H1 (cell line): ENCODE results near the gene COQ8B. TPM values are rescaled to one million over a fixed set of nuclear protein-coding genes. Genes with fewer than 3 reads are reported as not detected.

ENCODE experiments used
- CTCF ChIA-PET: fragments of 300-600 bp; sonication (Branson Sonifier 250); formaldehyde crosslinking; loops from one replicate; lab custom pipeline; 2021; ENCODE audit not compliant: partially characterized antibody; lab: Charles Lee
- POLR2A ChIA-PET: fragments of 300-600 bp; sonication (Branson Sonifier 250); formaldehyde crosslinking; loops from one replicate; lab custom pipeline; 2021; ENCODE audit warnings: inconsistent platforms; ENCODE audit not compliant: partially characterized antibody; lab: Charles Lee
- DNase-seq, 2 experiments: peaks; one replicate each; pipeline versions ENCODE4 v3.0.0 to v3.0.0-alpha.2; 2010 to 2022; ENCODE audit warnings: low spot score in 2 of 2, low read depth in 1 of 2, mixed read lengths in 1 of 2
- FAIRE-seq: peaks from 2 replicates; lab custom pipeline; 2011; peaks lifted over from hg19 to GRCh38; lab: Jason Lieb, UNC
- H2AFZ ChIP-seq: 2 replicates; pipeline ENCODE4 v1.8.1; 2012; ENCODE audit warnings: low read length, inconsistent platforms
- H2AK5ac ChIP-seq: 2 replicates; pipeline ENCODE4 v1.6.1; 2013; ENCODE audit warnings: low read depth, low read length
- H2BK120ac ChIP-seq: replicated peaks from 2 replicates; pipeline ENCODE3; 2013; ENCODE audit warnings: low read depth, low read length, inconsistent platforms
- H2BK12ac ChIP-seq: 2 replicates; pipeline ENCODE4 v1.6.1; 2013; ENCODE audit warnings: low read depth, low read length
- H2BK15ac ChIP-seq: 2 replicates; pipeline ENCODE4 v1.6.1; 2013; ENCODE audit warnings: low read length
- H2BK20ac ChIP-seq: 2 replicates; pipeline ENCODE4 v1.6.1; 2013; ENCODE audit warnings: low read length
- H2BK5ac ChIP-seq: 2 replicates; pipeline ENCODE4 v1.6.1; 2013; ENCODE audit warnings: low read depth, low read length
- H3K14ac ChIP-seq: 2 replicates; pipeline ENCODE4 v1.6.1; 2013; ENCODE audit warnings: inconsistent platforms; ENCODE audit not compliant: insufficient read length
- H3K18ac ChIP-seq: 2 replicates; pipeline ENCODE4 v1.6.1; 2013; ENCODE audit warnings: low read length; ENCODE audit errors: extremely low read depth
- H3K23ac ChIP-seq: 2 replicates; pipeline ENCODE4 v1.6.1; 2013; ENCODE audit warnings: inconsistent platforms; ENCODE audit not compliant: insufficient read length
- H3K23me2 ChIP-seq: 2 replicates; pipeline ENCODE4 v1.6.1; 2013; ENCODE audit warnings: low read depth, low read length
- H3K27ac ChIP-seq: 2 replicates; pipeline ENCODE4 v1.6.1; 2011; ENCODE audit warnings: low read depth, low read length, inconsistent platforms
- H3K27me3 ChIP-seq, 4 experiments: replicated peaks in 1 of 4; 1 replicate in 1 of 4; 2 replicates in 3 of 4; pipeline versions ENCODE4 v1.6.1 to v1.8.1; 2011 to 2013; ENCODE audit warnings: low read length in 3 of 4, mild to moderate bottlenecking in 3 of 4, inconsistent platforms in 2 of 4, mixed read lengths in 2 of 4, moderate library complexity in 1 of 4; ENCODE audit not compliant: control insufficient read depth in 3 of 4, insufficient read depth in 3 of 4; ENCODE audit errors: extremely low read depth in 1 of 4
- H3K36me3 ChIP-seq, 4 experiments: 2 replicates each; pipeline versions ENCODE4 v1.6.1 to v1.8.1; 2011 to 2013; ENCODE audit warnings: mild to moderate bottlenecking in 4 of 4, low read length in 3 of 4, moderate library complexity in 2 of 4, control low read depth in 1 of 4, inconsistent platforms in 1 of 4; ENCODE audit not compliant: insufficient read depth in 4 of 4, control insufficient read depth in 2 of 4
- H3K4ac ChIP-seq: replicated peaks from 2 replicates; pipeline ENCODE3; 2013; ENCODE audit warnings: low read length, low read depth, mixed read lengths, inconsistent platforms; ENCODE audit not compliant: insufficient read length
- H3K4me1 ChIP-seq, 4 experiments: replicated peaks in 1 of 4; 1 replicate in 1 of 4; 2 replicates in 3 of 4; pipeline versions ENCODE4 v1.6.1 to v1.8.1; 2011 to 2013; ENCODE audit warnings: low read length in 3 of 4, inconsistent platforms in 2 of 4, mixed read lengths in 1 of 4; ENCODE audit not compliant: insufficient read depth in 4 of 4, control insufficient read depth in 3 of 4
- H3K4me2 ChIP-seq, 2 experiments: 2 replicates each; pipeline versions ENCODE4 v1.6.1 to v1.8.1; 2011 to 2013; ENCODE audit warnings: low read depth in 2 of 2, low read length in 2 of 2, control low read depth in 1 of 2, inconsistent platforms in 1 of 2, mild to moderate bottlenecking in 1 of 2; ENCODE audit not compliant: insufficient read depth in 1 of 2
- H3K4me3 ChIP-seq, 4 experiments: fragments of 200-600, 300-600 bp in 1 of 4; sonication (generic), shearing (Covaris generic), sonication (Bioruptor Twin) in 1 of 4; 2 replicates each; pipeline versions ENCODE4 v1.5.1 to v1.8.1; 2011 to 2016; ENCODE audit warnings: low read length in 4 of 4, low read depth in 3 of 4, control low read depth in 2 of 4, inconsistent platforms in 2 of 4, mild to moderate bottlenecking in 2 of 4, mixed read lengths in 1 of 4, moderate library complexity in 1 of 4; ENCODE audit not compliant: insufficient read depth in 2 of 4; ENCODE audit errors: extremely low read depth in 1 of 4
- H3K56ac ChIP-seq: replicated peaks from 2 replicates; pipeline ENCODE3; 2013; ENCODE audit warnings: low read depth, mild to moderate bottlenecking, mixed read lengths, low read length, inconsistent platforms; ENCODE audit not compliant: insufficient read length
- H3K79me1 ChIP-seq: 2 replicates; pipeline ENCODE4 v1.6.1; 2013; ENCODE audit warnings: low read depth, low read length, control low read depth
- H3K79me2 ChIP-seq, 2 experiments: 2 replicates each; pipeline versions ENCODE4 v1.6.1 to v1.8.1; 2012 to 2013; ENCODE audit warnings: low read length in 2 of 2, mild to moderate bottlenecking in 2 of 2, inconsistent platforms in 1 of 2; ENCODE audit not compliant: insufficient read depth in 2 of 2, control insufficient read depth in 1 of 2
- H3K9ac ChIP-seq, 4 experiments: replicated peaks in 1 of 4; 1 replicate in 1 of 4; 2 replicates in 3 of 4; pipeline versions ENCODE4 v1.6.1 to v1.8.1; 2011 to 2013; ENCODE audit warnings: low read depth in 3 of 4, low read length in 3 of 4, control low read depth in 2 of 4, mild to moderate bottlenecking in 2 of 4, moderate library complexity in 2 of 4, inconsistent platforms in 1 of 4; ENCODE audit errors: extremely low read depth in 1 of 4
- H3K9me3 ChIP-seq, 2 experiments: 2 replicates each; pipeline versions ENCODE4 v1.6.1 to v1.8.1; 2012 to 2013; ENCODE audit warnings: mild to moderate bottlenecking in 2 of 2, moderate library complexity in 2 of 2, control low read depth in 1 of 2, inconsistent platforms in 1 of 2, low read depth in 1 of 2, low read length in 1 of 2, mixed read lengths in 1 of 2; ENCODE audit not compliant: insufficient read depth in 2 of 2
- H4K20me1 ChIP-seq, 2 experiments: replicated peaks in 1 of 2; 2 replicates each; pipeline versions ENCODE3 to v1.8.1; 2011 to 2013; ENCODE audit warnings: inconsistent platforms in 2 of 2, low read length in 2 of 2, mild to moderate bottlenecking in 1 of 2; ENCODE audit not compliant: insufficient read depth in 2 of 2, control insufficient read depth in 1 of 2
- H4K5ac ChIP-seq: 2 replicates; pipeline ENCODE4 v1.6.1; 2013; ENCODE audit warnings: low read length, low read depth, mixed read lengths, inconsistent platforms; ENCODE audit not compliant: insufficient read length
- H4K8ac ChIP-seq: 2 replicates; pipeline ENCODE4 v1.8.0; 2013; ENCODE audit warnings: mild to moderate bottlenecking, moderate library complexity, low read length, inconsistent platforms; ENCODE audit not compliant: insufficient read depth; ENCODE audit errors: extremely low read depth
- H4K91ac ChIP-seq: replicated peaks from 2 replicates; pipeline ENCODE3; 2013; ENCODE audit warnings: low read length, mixed read lengths, inconsistent platforms; ENCODE audit not compliant: insufficient read length
- CBX8 ChIP-seq: fragments of 300-800, 300-1000 bp; sonication (generic); IDR thresholded peaks from 2 replicates; pipeline ENCODE4 v1.7.1; 2016; ENCODE audit warnings: low read depth, low read length, borderline replicate concordance
- JUN ChIP-seq: IDR thresholded peaks from 2 replicates; pipeline ENCODE4 v1.6.1; 2011; ENCODE audit warnings: low read depth, mild to moderate bottlenecking, improper control_type of control experiment, low read length
- POU5F1 ChIP-seq: IDR thresholded peaks from 2 replicates; pipeline ENCODE4 v1.6.1; 2011; ENCODE audit warnings: low read depth, mild to moderate bottlenecking, low read length, moderate library complexity
- RXRA ChIP-seq: IDR thresholded peaks from 2 replicates; pipeline ENCODE4 v1.6.1; 2011; ENCODE audit warnings: low read depth, mild to moderate bottlenecking, low read length, moderate library complexity; ENCODE audit not compliant: insufficient read depth
- SP1 ChIP-seq: IDR thresholded peaks from 2 replicates; pipeline ENCODE4 v1.6.1; 2011; ENCODE audit warnings: low read depth, low read length
- TAF1 ChIP-seq: IDR thresholded peaks from 2 replicates; pipeline ENCODE4 v1.6.1; 2011; ENCODE audit warnings: mild to moderate bottlenecking, low read depth, low read length
- TEAD4 ChIP-seq: IDR thresholded peaks from 2 replicates; pipeline ENCODE4 v1.6.1; 2012; ENCODE audit warnings: low read depth, low read length, inconsistent platforms, mixed read lengths
- ZNF274 ChIP-seq: IDR thresholded peaks from 2 replicates; pipeline ENCODE4 v1.7.0; 2012; ENCODE audit warnings: low read length, borderline replicate concordance; ENCODE audit errors: extremely low read depth
- WGBS, 2 experiments: shearing (Covaris generic) in 1 of 2; methylation state at CpG; one replicate each; pipeline versions ENCODE4 v1.1.6 to v1.1.7; 2013 to 2015; ENCODE audit warnings: low lambda C conversion rate in 2 of 2, mixed read lengths in 2 of 2, inconsistent platforms in 1 of 2, low coverage in 1 of 2, missing lambda C conversion rate in 1 of 2; ENCODE audit not compliant: insufficient replicate concordance in 2 of 2, insufficient coverage in 1 of 2, insufficient read length in 1 of 2; ENCODE audit errors: extremely low coverage in 1 of 2, missing lambda C conversion rate in 1 of 2; 5-methylcytosine and 5-hydroxymethylcytosine counted together
- polyA plus RNA-seq, 7 experiments: library from polyadenylated mRNA; depleted of rRNA in 3 of 7; stranded (reverse) in 5 of 7; unstranded in 2 of 7; fragments of >200 nt in 5 of 7; fragments of 200-250 nt in 2 of 7; gene quantifications; 1 replicate in 5 of 7; 2 replicates in 1 of 7; 4 replicates in 1 of 7; pipeline versions ENCODE4 v1.2.1 to v1.2.3, GENCODE V29; 2011 to 2013; ENCODE audit warnings: missing spikeins in 2 of 7, mixed read lengths in 2 of 7
- total RNA-seq: library from RNA; stranded (reverse); fragmentation: NEBNext Ultra II Directional; extraction: Animal tissue kit (Norgen Biotek cat#: 25700); gene quantifications from 2 replicates; pipeline ENCODE4 v1.2.1, GENCODE V29; 2021

The COQ8B gene
- total and polyA plus RNA-seq, 2 of the 8 experiments (the other 6 are each of a cell fraction or from before 2014, with no cell fraction given), result 41.7 to 46.1 TPM

DNA sequence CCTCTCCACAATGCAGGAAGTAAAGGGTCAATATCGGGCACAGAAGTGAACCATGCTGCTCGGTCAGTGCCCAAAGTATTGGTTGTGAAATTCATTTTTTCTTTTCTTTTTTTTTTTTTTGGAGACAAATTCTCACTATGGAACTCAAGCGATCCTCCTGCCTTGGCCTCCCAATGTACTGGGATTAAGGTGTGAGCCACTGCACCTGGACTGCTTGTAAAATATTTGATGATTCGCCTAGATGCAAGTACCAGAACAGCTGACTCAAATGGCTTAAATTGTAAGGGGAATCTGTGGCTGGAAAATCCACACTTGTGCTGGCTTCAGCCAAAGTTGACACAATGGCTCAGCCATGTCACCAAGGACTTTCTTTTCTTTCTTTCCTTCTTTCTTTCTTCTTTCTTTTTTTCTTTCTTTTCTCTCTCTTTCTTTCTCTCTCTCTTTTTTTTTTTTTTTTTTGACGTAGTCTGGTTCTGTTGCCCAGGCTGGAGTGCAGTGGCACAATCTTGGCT, 69.9 kb downstream of the COQ8B start:
- H3K79me1 ChIP-seq, result no peaks in the 10 kb centered on the region
- no peaks in the 10 kb centered on the region for H3K79me2 ChIP-seq
- DNase-seq (no peak), FAIRE-seq (no peak)
- no peak overlapping the region for H4K5ac ChIP-seq
- H2AFZ ChIP-seq, result no peak overlapping the region
- H3K14ac ChIP-seq, result no peak overlapping the region
- H3K23ac ChIP-seq, result no peak overlapping the region
- WGBS, 2 experiments, result 89% methylated on average over 3 of the region's 5 CpGs; no CpG with 5 or more reads in 1 of the 2 experiments
- H3K27me3 ChIP-seq, result no peaks in the 10 kb centered on the region; a peak in 1 of 7 replicates
- no peak overlapping the region for H2BK20ac ChIP-seq
- H2BK12ac ChIP-seq, result no peak overlapping the region
- no peak overlapping the region for H4K91ac ChIP-seq
- POLR2A ChIA-PET, result interaction anchor here (0.6 to 1.1 kb wide), 2 partner anchors 13 to 15 kb away, joined by 3 read pairs; no protein-coding TSS in a partner anchor
- H3K23me2 ChIP-seq, result no peaks in the 10 kb centered on the region
- no peak overlapping the region for H2BK5ac ChIP-seq
- H2BK15ac ChIP-seq, result no peak overlapping the region
- no peak overlapping the region for H2BK120ac ChIP-seq
- no peak overlapping the region for H3K4me2 ChIP-seq
- no peak overlapping the region for H3K27ac ChIP-seq
- H3K9ac ChIP-seq, result no peak overlapping the region
- no peaks in the 10 kb centered on the region for H4K20me1 ChIP-seq
- H3K36me3 ChIP-seq, result no peaks in the 10 kb centered on the region
- no peak overlapping the region for H3K4ac ChIP-seq
- H3K9me3 ChIP-seq, result no peaks in the 10 kb centered on the region
- no peak overlapping the region for H3K18ac ChIP-seq
- no peaks in the 10 kb centered on the region for H3K4me1 ChIP-seq
- TF ChIP-seq RXRA (no peak), TEAD4 (no peak), POU5F1 (no peak), JUN (no peak), CBX8 (no peak), SP1 (no peak), ZNF274 (no peak), TAF1 (no peak)
- no peak overlapping the region for H2AK5ac ChIP-seq
- no peak overlapping the region for H3K4me3 ChIP-seq
- peak overlapping the region; percentile 82; the same call in 1 of the 2 replicates for H4K8ac ChIP-seq
- CTCF ChIA-PET, result interaction anchor here (4.9 kb wide), 1 partner anchor 12 kb away, joined by 41 read pairs; no protein-coding TSS in a partner anchor
- no peak overlapping the region for H3K56ac ChIP-seq
